ENCODE results near the gene TTLL11. TPM values are rescaled to one million over a fixed set of nuclear protein-coding genes. Genes with fewer than 3 reads are reported as not detected.

TTLL11 gene
- polyA plus RNA-seq, 1 donor: 5.0 TPM

- Histone ChIP-seq H3K4me3 (ENCODE audit: low read length) (no peak overlapping the region), H3K4me1 (ENCODE audit: control insufficient read depth, insufficient read depth, low read length) (no peaks in the 10 kb centered on the region), H3K36me3 (ENCODE audit: control insufficient read depth, insufficient read depth, low read length) (no peaks in the 10 kb centered on the region), H3K27me3 (ENCODE audit: control insufficient read depth, insufficient read depth, low read length) (peaks cover 9% of the 10 kb centered on the region), H3K9me3 (ENCODE audit: control insufficient read depth, low read depth, low read length) (no peaks in the 10 kb centered on the region), H3K27ac (ENCODE audit: low read length) (no peak overlapping the region)
- DNase-seq: no peak
- WGBS (ENCODE audit: insufficient coverage, low lambda C conversion rate): no CpG with 5 or more reads among the region's 3 CpGs
Observed at GRCh38 chr9:122109035-122109813, 16.1 kb upstream of the TTLL11 start.

DNA sequence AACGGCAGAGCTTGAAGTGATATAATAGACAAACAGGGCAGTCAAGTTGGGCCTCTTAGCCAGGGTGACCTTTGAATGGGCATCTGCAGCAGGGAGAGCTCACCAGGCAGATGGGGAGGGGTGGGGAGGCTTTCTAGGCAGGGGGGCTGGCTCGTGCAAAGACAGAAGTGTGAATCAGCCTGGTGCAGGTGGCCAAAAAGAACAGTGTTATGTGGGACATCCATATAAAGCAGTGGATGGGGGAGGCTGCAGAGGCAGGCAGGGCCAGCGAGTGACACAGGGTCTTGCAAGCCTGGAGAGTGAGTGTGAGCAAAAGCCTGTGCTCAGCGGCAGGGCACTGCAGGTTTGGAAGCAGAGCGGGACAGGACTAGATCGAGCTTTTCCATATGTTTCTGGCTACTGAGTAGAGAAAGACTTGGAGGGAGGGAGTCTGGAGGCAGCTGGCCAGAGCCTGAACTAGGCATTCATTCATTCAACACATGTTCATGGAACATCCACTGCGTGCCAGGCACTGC is 14.2 kb upstream of the TTLL11 start:
- H3K9me3 ChIP-seq (ENCODE audit: control insufficient read depth, low read depth, low read length): no peaks in the 10 kb centered on the region
- H3K4me3 ChIP-seq (ENCODE audit: low read length): no peak overlapping the region
- no peak for DNase-seq
- H3K27ac ChIP-seq (ENCODE audit: low read length): no peak overlapping the region
- no peaks in the 10 kb centered on the region for H3K4me1 ChIP-seq (ENCODE audit: control insufficient read depth, insufficient read depth, low read length)
- H3K27me3 ChIP-seq (ENCODE audit: control insufficient read depth, insufficient read depth, low read length): peaks cover 3% of the 10 kb centered on the region
- no peaks in the 10 kb centered on the region for H3K36me3 ChIP-seq (ENCODE audit: control insufficient read depth, insufficient read depth, low read length)
- WGBS (ENCODE audit: insufficient coverage, low lambda C conversion rate): no CpG with 5 or more reads among the region's 7 CpGs

GRCh38 chr9:122106576-122106975 is 13.5 kb upstream of the TTLL11 start:
- Histone ChIP-seq H3K27ac (ENCODE audit: low read length) (no peak overlapping the region), H3K27me3 (ENCODE audit: control insufficient read depth, insufficient read depth, low read length) (peaks cover 3% of the 10 kb centered on the region), H3K4me1 (ENCODE audit: control insufficient read depth, insufficient read depth, low read length) (no peaks in the 10 kb centered on the region), H3K36me3 (ENCODE audit: control insufficient read depth, insufficient read depth, low read length) (no peaks in the 10 kb centered on the region), H3K4me3 (ENCODE audit: low read length) (no peak overlapping the region), H3K9me3 (ENCODE audit: control insufficient read depth, low read depth, low read length) (no peaks in the 10 kb centered on the region)
- no peak for DNase-seq
- 65% methylated on average over 2 of the region's 2 CpGs for WGBS (ENCODE audit: insufficient coverage, low lambda C conversion rate)

DNA sequence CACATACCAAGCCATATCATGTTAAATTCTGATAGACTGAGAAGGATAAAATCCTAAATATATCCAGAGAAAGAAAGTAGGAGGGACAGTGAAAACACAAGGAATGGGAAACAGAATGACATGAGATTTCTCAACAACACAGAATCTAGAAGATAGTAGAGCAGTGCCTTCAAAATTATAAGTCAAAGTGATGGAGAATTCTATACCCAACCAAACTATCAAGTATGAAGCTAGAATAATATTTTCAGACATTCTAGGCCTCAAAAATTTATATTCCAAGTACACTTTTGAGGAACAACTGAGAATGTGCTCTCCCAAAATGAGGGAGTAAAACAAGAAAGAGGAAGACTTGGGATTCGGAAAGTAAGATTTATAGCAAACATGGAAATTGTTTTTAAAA is 10.9 kb upstream of the TTLL11 start:
- Histone ChIP-seq H3K36me3 (ENCODE audit: control insufficient read depth, insufficient read depth, low read length) (no peaks in the 10 kb centered on the region), H3K4me3 (ENCODE audit: low read length) (no peak overlapping the region), H3K4me1 (ENCODE audit: control insufficient read depth, insufficient read depth, low read length) (no peaks in the 10 kb centered on the region), H3K27ac (ENCODE audit: low read length) (no peak overlapping the region), H3K27me3 (ENCODE audit: control insufficient read depth, insufficient read depth, low read length) (peaks cover 5% of the 10 kb centered on the region), H3K9me3 (ENCODE audit: control insufficient read depth, low read depth, low read length) (no peaks in the 10 kb centered on the region)
- 91% methylated on average over 1 of the region's 1 CpG for WGBS (ENCODE audit: insufficient coverage, low lambda C conversion rate)
- no peak for DNase-seq

GRCh38 chr9:122102156-122102555 is 9.0 kb upstream of the TTLL11 start:
- no peak overlapping the region for H3K27ac ChIP-seq (ENCODE audit: low read length)
- H3K9me3 ChIP-seq (ENCODE audit: control insufficient read depth, low read depth, low read length): no peaks in the 10 kb centered on the region
- H3K36me3 ChIP-seq (ENCODE audit: control insufficient read depth, insufficient read depth, low read length): no peaks in the 10 kb centered on the region
- H3K4me1 ChIP-seq (ENCODE audit: control insufficient read depth, insufficient read depth, low read length): no peaks in the 10 kb centered on the region
- 90% methylated on average over 2 of the region's 2 CpGs for WGBS (ENCODE audit: insufficient coverage, low lambda C conversion rate)
- no peak overlapping the region for H3K4me3 ChIP-seq (ENCODE audit: low read length)
- no peak for DNase-seq
- peaks cover 5% of the 10 kb centered on the region for H3K27me3 ChIP-seq (ENCODE audit: control insufficient read depth, insufficient read depth, low read length)

DNA sequence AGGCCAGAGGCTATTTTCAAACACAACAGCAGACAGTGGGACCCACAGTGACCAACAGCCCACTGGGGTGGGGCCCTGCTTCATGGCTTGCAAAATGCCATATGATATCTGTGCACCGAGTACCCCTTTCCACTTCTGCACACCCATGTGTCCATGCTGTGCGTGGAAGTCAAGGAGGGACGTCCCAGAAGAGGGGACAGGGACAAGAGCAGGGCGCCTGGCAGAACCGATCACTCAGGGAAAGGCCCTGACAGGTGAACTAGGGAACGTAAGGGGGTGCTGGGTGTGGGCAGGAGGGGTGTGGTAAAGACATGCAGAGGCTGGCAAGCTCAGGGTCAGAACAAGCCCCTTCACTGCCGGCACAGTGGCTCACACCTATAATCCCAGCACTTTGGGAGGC is 7.6 kb upstream of the TTLL11 start:
- no peaks in the 10 kb centered on the region for H3K9me3 ChIP-seq (ENCODE audit: control insufficient read depth, low read depth, low read length)
- no CpG with 5 or more reads among the region's 7 CpGs for WGBS (ENCODE audit: insufficient coverage, low lambda C conversion rate)
- no peaks in the 10 kb centered on the region for H3K36me3 ChIP-seq (ENCODE audit: control insufficient read depth, insufficient read depth, low read length)
- no peaks in the 10 kb centered on the region for H3K4me1 ChIP-seq (ENCODE audit: control insufficient read depth, insufficient read depth, low read length)
- no peak overlapping the region for H3K4me3 ChIP-seq (ENCODE audit: low read length)
- peaks cover 5% of the 10 kb centered on the region for H3K27me3 ChIP-seq (ENCODE audit: control insufficient read depth, insufficient read depth, low read length)
- DNase-seq: no peak
- H3K27ac ChIP-seq (ENCODE audit: low read length): no peak overlapping the region

GRCh38 chr9:122099271-122099869 is 6.3 kb upstream of the TTLL11 start:
- Histone ChIP-seq H3K27ac (ENCODE audit: low read length) (no peak overlapping the region), H3K9me3 (ENCODE audit: control insufficient read depth, low read depth, low read length) (no peaks in the 10 kb centered on the region), H3K36me3 (ENCODE audit: control insufficient read depth, insufficient read depth, low read length) (no peaks in the 10 kb centered on the region), H3K4me1 (ENCODE audit: control insufficient read depth, insufficient read depth, low read length) (no peaks in the 10 kb centered on the region), H3K27me3 (ENCODE audit: control insufficient read depth, insufficient read depth, low read length) (peaks cover 5% of the 10 kb centered on the region), H3K4me3 (ENCODE audit: low read length) (no peak overlapping the region)
- DNase-seq: peak; percentile 54 to 57
- 0% methylated on average over 1 of the region's 16 CpGs for WGBS (ENCODE audit: insufficient coverage, low lambda C conversion rate)

DNA sequence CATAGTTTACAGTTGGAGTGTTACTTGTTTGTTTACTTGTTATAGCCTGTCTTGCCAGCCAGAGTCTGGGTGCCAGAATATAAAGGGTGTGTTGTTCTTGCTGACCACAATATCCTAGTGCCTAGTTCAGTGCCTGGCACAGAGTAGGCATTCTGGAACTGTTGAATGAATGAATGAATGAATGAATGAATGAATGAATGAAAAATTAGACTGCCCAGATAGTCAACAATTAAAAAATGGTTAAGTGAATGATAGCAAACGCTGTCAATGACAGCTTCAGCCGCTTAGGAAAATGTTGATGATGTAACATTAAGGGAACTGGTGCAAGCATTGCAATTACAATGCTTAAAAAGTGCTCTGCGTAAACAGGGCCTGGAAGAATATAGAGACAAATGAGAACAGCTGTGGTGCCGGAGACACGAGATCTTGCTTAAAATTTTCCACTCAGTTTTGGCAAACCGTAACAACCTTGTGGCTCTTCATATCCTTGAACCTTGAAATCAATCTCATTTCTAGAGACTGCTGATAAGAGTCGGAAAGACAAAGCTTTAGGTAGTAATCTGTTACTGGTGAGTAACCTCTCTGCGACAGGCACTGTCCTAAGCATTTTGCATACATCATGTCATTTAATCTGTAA is 4.7 kb upstream of the TTLL11 start:
- no peaks in the 10 kb centered on the region for H3K9me3 ChIP-seq (ENCODE audit: control insufficient read depth, low read depth, low read length)
- 80% methylated on average over 1 of the region's 8 CpGs for WGBS (ENCODE audit: insufficient coverage, low lambda C conversion rate)
- H3K27ac ChIP-seq (ENCODE audit: low read length): no peak overlapping the region
- H3K27me3 ChIP-seq (ENCODE audit: control insufficient read depth, insufficient read depth, low read length): peaks cover 14% of the 10 kb centered on the region
- DNase-seq: no peak
- peaks cover 4% of the 10 kb centered on the region for H3K4me1 ChIP-seq (ENCODE audit: control insufficient read depth, insufficient read depth, low read length)
- no peak overlapping the region for H3K4me3 ChIP-seq (ENCODE audit: low read length)
- no peaks in the 10 kb centered on the region for H3K36me3 ChIP-seq (ENCODE audit: control insufficient read depth, insufficient read depth, low read length)

DNA sequence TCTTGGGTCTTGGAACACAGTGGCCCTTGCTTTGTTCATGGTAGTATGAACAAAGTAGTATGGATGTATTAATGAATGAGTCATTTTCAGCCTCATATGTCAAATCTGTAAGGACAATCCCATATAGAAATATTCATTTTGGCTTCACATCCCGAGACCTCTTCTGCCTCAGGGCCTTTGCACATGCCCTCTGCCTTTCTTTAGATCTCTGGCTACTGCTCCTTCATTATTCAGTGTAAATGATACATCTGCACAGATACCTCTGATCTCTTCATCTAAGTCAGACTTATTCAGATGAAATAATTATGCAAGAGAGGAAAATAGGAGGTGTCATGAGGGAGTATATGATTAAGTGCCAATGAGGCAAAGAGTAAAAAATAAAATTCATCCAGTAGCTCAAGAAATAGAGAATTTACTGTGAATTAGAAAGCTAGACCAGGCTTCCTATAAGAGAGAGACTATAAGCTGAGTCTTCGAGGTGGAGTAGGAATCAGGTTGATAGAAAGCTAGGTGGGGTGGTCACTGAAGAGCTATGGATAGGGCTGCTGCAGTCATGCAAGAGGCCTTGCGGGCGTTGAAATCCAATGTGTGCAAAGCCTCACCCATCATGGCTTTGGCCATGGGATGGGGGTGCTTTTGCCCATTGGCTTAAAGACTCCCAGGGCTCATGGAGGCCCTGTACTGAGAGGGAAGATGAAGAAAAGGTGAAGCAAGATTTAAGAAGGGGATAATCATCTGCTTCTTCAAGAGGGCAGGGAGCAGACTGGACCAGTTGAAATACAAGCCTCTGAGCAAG is 3.7 kb upstream of the TTLL11 start:
- DNase-seq: no peak
- peaks cover 14% of the 10 kb centered on the region for H3K27me3 ChIP-seq (ENCODE audit: control insufficient read depth, insufficient read depth, low read length)
- H3K9me3 ChIP-seq (ENCODE audit: control insufficient read depth, low read depth, low read length): no peaks in the 10 kb centered on the region
- H3K4me3 ChIP-seq (ENCODE audit: low read length): no peak overlapping the region
- H3K4me1 ChIP-seq (ENCODE audit: control insufficient read depth, insufficient read depth, low read length): peaks cover 5% of the 10 kb centered on the region
- H3K27ac ChIP-seq (ENCODE audit: low read length): no peak overlapping the region
- H3K36me3 ChIP-seq (ENCODE audit: control insufficient read depth, insufficient read depth, low read length): no peaks in the 10 kb centered on the region
- WGBS (ENCODE audit: insufficient coverage, low lambda C conversion rate): no CpG with 5 or more reads among the region's 4 CpGs

All from large intestine (tissue), 3 donors.